Keratinocyte (primary cell): ENCODE data around the gene TRH. TPM values are rescaled to one million over a fixed set of nuclear protein-coding genes. Genes with fewer than 3 reads are reported as not detected.

Experiments used
- DNase-seq: peaks from one replicate; pipeline ENCODE4 v3.0.0-alpha.2; 2011; ENCODE audit warnings: low read depth, missing footprints, low spot score
- FAIRE-seq: peaks from 2 replicates; lab custom pipeline; 2011; peaks lifted over from hg19 to GRCh38; lab: Jason Lieb, UNC
- H2AFZ ChIP-seq: 2 replicates; pipeline ENCODE4 v1.6.0; 2012; ENCODE audit warnings: low read length, control low read depth, inconsistent platforms; ENCODE audit not compliant: control insufficient read depth
- H3K27ac ChIP-seq: 2 replicates; pipeline ENCODE4 v1.5.1; 2011; ENCODE audit warnings: low read length; ENCODE audit not compliant: control insufficient read depth, insufficient read depth
- H3K27me3 ChIP-seq: 3 replicates; pipeline ENCODE4 v1.6.0; 2011; ENCODE audit warnings: low read length; ENCODE audit not compliant: control insufficient read depth, insufficient read depth; ENCODE audit errors: extremely low read depth
- H3K36me3 ChIP-seq, 2 experiments: 2 replicates in 1 of 2; 3 replicates in 1 of 2; pipeline ENCODE4 v1.5.1; 2011; ENCODE audit warnings: low read length in 2 of 2, mild to moderate bottlenecking in 1 of 2; ENCODE audit not compliant: control insufficient read depth in 2 of 2, insufficient read depth in 2 of 2; ENCODE audit errors: extremely low read depth in 1 of 2
- H3K4me1 ChIP-seq: 3 replicates; pipeline ENCODE4 v1.5.1; 2011; ENCODE audit warnings: low read length; ENCODE audit not compliant: control insufficient read depth, insufficient read depth; ENCODE audit errors: extremely low read depth
- H3K4me2 ChIP-seq: 3 replicates; pipeline ENCODE4 v1.6.0; 2011; ENCODE audit warnings: low read depth, low read length; ENCODE audit not compliant: control insufficient read depth, insufficient read depth; ENCODE audit errors: extremely low read depth
- H3K4me3 ChIP-seq, 3 experiments: fragments of 200-600 bp in 1 of 3; sonication (generic) in 1 of 3; 2 replicates in 2 of 3; 3 replicates in 1 of 3; pipeline ENCODE4 v1.5.1; 2011 to 2016; ENCODE audit warnings: low read length in 3 of 3, mild to moderate bottlenecking in 3 of 3, control low read depth in 2 of 3, inconsistent platforms in 1 of 3, low read depth in 1 of 3, mixed read lengths in 1 of 3, mixed run types in 1 of 3, moderate library complexity in 1 of 3; ENCODE audit not compliant: control insufficient read depth in 2 of 3, insufficient read depth in 2 of 3; ENCODE audit errors: extremely low read depth in 1 of 3
- H3K79me2 ChIP-seq: 2 replicates; pipeline ENCODE4 v1.6.0; 2012; ENCODE audit warnings: low read length; ENCODE audit not compliant: control insufficient read depth, insufficient read depth
- H3K9ac ChIP-seq: 3 replicates; pipeline ENCODE4 v1.6.0; 2011; ENCODE audit warnings: low read length; ENCODE audit not compliant: control insufficient read depth, insufficient read depth; ENCODE audit errors: extremely low read depth
- H3K9me1 ChIP-seq: 3 replicates; pipeline ENCODE4 v1.6.0; 2011; ENCODE audit warnings: low read length; ENCODE audit not compliant: control insufficient read depth, insufficient read depth; ENCODE audit errors: extremely low read depth
- H3K9me3 ChIP-seq: 2 replicates; pipeline ENCODE4 v1.5.1; 2012; ENCODE audit warnings: low read depth, low read length; ENCODE audit not compliant: control insufficient read depth
- H4K20me1 ChIP-seq: 3 replicates; pipeline ENCODE4 v1.6.0; 2011; ENCODE audit warnings: low read length; ENCODE audit not compliant: control insufficient read depth, insufficient read depth; ENCODE audit errors: extremely low read depth
- EZH2 ChIP-seq: IDR thresholded peaks from one replicate; pipeline ENCODE4 v1.6.1; 2012; ENCODE audit warnings: inconsistent platforms, mild to moderate bottlenecking, low read length, moderate library complexity
- dilution Hi-C: fragments of 300-500 bp; cut with MboI; formaldehyde crosslinking; loops from one replicate; pipeline ENCODE4 v1.7.0; 2020; ENCODE audit warnings: low sequenced_read_pairs; ENCODE audit not compliant: extremely low pct_ligation_motif_present
- polyA plus RNA-seq, 5 experiments: library from polyadenylated mRNA; depleted of rRNA in 3 of 5; stranded (reverse) in 3 of 5; stranded (forward) in 1 of 5; unstranded in 1 of 5; fragments of >200 nt; gene quantifications; 1 replicate in 1 of 5; 2 replicates in 3 of 5; 3 replicates in 1 of 5; pipeline versions ENCODE4 v1.2.1 to v1.2.3, GENCODE V29; 2011 to 2012; ENCODE audit warnings: missing spikeins in 2 of 5, low read depth in 1 of 5, low replicate concordance in 1 of 5
- TF ChIP-seq, protein P1 (sequence below), 3 experiments: IDR thresholded peaks in 1 of 3; conservative IDR thresholded peaks in 1 of 3; optimal IDR thresholded peaks in 1 of 3; 2 replicates in 2 of 3; 3 replicates in 1 of 3; pipeline versions ENCODE3 to v1.5.1; 2011; ENCODE audit warnings: low read length in 3 of 3, mild to moderate bottlenecking in 3 of 3, moderate library complexity in 2 of 3, control low read depth in 1 of 3, inconsistent platforms in 1 of 3; ENCODE audit not compliant: insufficient read depth in 2 of 3; ENCODE audit errors: extremely low read depth in 1 of 3

TRH gene
- polyA plus RNA-seq, 1 donor (not counting 4 experiments of a cell fraction or from before 2014, with no cell fraction given), result not detected

- Histone ChIP-seq H3K27me3 (peaks cover 7% of the 10 kb centered on the region), H2AFZ (no peak overlapping the region), H3K79me2 (no peaks in the 10 kb centered on the region), H3K9ac (no peak overlapping the region), H4K20me1 (no peaks in the 10 kb centered on the region), H3K4me3 (no peak overlapping the region), H3K27ac (no peak overlapping the region), H3K9me3 (no peaks in the 10 kb centered on the region), H3K9me1 (no peaks in the 10 kb centered on the region), H3K36me3 (no peaks in the 10 kb centered on the region), H3K4me2 (no peak overlapping the region), H3K4me1 (no peaks in the 10 kb centered on the region)
- TF ChIP-seq, protein P1, sequence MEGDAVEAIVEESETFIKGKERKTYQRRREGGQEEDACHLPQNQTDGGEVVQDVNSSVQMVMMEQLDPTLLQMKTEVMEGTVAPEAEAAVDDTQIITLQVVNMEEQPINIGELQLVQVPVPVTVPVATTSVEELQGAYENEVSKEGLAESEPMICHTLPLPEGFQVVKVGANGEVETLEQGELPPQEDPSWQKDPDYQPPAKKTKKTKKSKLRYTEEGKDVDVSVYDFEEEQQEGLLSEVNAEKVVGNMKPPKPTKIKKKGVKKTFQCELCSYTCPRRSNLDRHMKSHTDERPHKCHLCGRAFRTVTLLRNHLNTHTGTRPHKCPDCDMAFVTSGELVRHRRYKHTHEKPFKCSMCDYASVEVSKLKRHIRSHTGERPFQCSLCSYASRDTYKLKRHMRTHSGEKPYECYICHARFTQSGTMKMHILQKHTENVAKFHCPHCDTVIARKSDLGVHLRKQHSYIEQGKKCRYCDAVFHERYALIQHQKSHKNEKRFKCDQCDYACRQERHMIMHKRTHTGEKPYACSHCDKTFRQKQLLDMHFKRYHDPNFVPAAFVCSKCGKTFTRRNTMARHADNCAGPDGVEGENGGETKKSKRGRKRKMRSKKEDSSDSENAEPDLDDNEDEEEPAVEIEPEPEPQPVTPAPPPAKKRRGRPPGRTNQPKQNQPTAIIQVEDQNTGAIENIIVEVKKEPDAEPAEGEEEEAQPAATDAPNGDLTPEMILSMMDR (optimal IDR thresholded peaks at IDR 0.05 in 1 of 3, IDR thresholded peaks at IDR 0.05 in 1 of 3, conservative IDR thresholded peaks at IDR 0.05 in 1 of 3; ENCODE audit: extremely low read depth in 1 of 3, insufficient read depth in 2 of 3, low read length in 3 of 3), result no peak
- no peak for TF ChIP-seq EZH2
- FAIRE-seq, result no peak
- dilution Hi-C loops, result no loop called here
- DNase-seq, result no peak
Observed at GRCh38 chr3:129952556-129953355, 21.8 kb upstream of the TRH start.

DNA sequence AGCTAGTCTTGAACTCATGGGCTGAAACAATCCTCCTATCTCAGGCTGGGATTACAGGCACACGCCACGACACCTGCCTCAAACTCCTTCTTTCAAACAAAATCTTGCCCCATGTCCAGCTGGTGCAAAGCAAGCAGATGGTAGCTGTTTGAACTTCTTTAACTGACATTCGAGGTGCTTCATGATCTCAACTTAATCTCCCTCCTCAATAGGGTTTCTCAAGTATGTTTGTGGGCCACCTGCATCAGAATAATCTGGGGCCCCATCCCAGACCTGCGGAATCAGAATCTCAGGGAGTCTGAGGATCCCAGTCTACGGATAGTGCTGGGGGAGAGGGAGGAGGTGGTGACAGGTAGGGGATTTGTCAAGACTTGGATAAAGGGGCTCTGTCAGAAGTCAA lies 20.9 kb upstream of the TRH start:
- Histone ChIP-seq H3K4me2 (no peak overlapping the region), H3K79me2 (no peaks in the 10 kb centered on the region), H3K36me3 (no peaks in the 10 kb centered on the region), H3K4me3 (no peak overlapping the region), H3K27ac (no peak overlapping the region), H3K4me1 (no peaks in the 10 kb centered on the region), H3K9me1 (no peaks in the 10 kb centered on the region), H2AFZ (no peak overlapping the region), H3K9me3 (no peaks in the 10 kb centered on the region), H3K27me3 (peaks cover 10% of the 10 kb centered on the region), H4K20me1 (no peaks in the 10 kb centered on the region), H3K9ac (no peak overlapping the region)
- dilution Hi-C loops, result no loop called here
- FAIRE-seq (no peak), DNase-seq (no peak)
- TF ChIP-seq, protein P1 (optimal IDR thresholded peaks at IDR 0.05 in 1 of 3, IDR thresholded peaks at IDR 0.05 in 1 of 3, conservative IDR thresholded peaks at IDR 0.05 in 1 of 3; ENCODE audit: extremely low read depth in 1 of 3, insufficient read depth in 2 of 3, low read length in 3 of 3), result no peak
- TF ChIP-seq EZH2, result no peak
